ENCODE data around the gene TRIO.

Gene TRIO

GRCh38 chr5:14465116-14465515 lies 322.0 kb downstream of the TRIO start:
- no peaks in the 10 kb centered on the region for H4K20me1 ChIP-seq (ENCODE audit: insufficient read depth, low read length)
- no peaks in the 10 kb centered on the region for H3F3A ChIP-seq (ENCODE audit: insufficient read depth, low read length)
- no peaks in the 10 kb centered on the region for H3K9me2 ChIP-seq (replicated peaks; ENCODE audit: insufficient read depth, low read length)
- no peak for TF ChIP-seq EZH2phosphoT487 (IDR thresholded peaks at IDR 0.05; ENCODE audit: low read length)
- TF ChIP-seq EZH2 (optimal IDR thresholded peaks at IDR 0.05; ENCODE audit: low read depth, low read length), result no peak
- TF ChIP-seq CTCF (IDR thresholded peaks at IDR 0.05; ENCODE audit: low read length), result no peak
- no peaks in the 10 kb centered on the region for H3K27me3 ChIP-seq (replicated peaks; ENCODE audit: insufficient read depth, low read length)
- H2AFZ ChIP-seq (ENCODE audit: low read length), result no peak overlapping the region
- no peak overlapping the region for H3K9ac ChIP-seq (ENCODE audit: low read length)
- H3K4me2 ChIP-seq (ENCODE audit: low read depth, low read length), result no peak overlapping the region
- H3K4me1 ChIP-seq (ENCODE audit: low read length), result no peaks in the 10 kb centered on the region
- no peak overlapping the region for H3K27ac ChIP-seq (ENCODE audit: low read length)
- H3K9me3 ChIP-seq (replicated peaks; ENCODE audit: insufficient read depth, low read length), result no peaks in the 10 kb centered on the region
- H3K36me3 ChIP-seq (replicated peaks; ENCODE audit: insufficient read depth, low read length), result no peaks in the 10 kb centered on the region
- no peaks in the 10 kb centered on the region for H3K79me2 ChIP-seq (ENCODE audit: low read length)
- H3K4me3 ChIP-seq (ENCODE audit: low read length), result no peak overlapping the region
- no peak for DNase-seq

GRCh38 chr5:14465776-14466175 lies 322.6 kb downstream of the TRIO start:
- Histone ChIP-seq H4K20me1 (ENCODE audit: insufficient read depth, low read length) (no peaks in the 10 kb centered on the region), H3K9me2 (replicated peaks; ENCODE audit: insufficient read depth, low read length) (no peaks in the 10 kb centered on the region), H3F3A (ENCODE audit: insufficient read depth, low read length) (no peaks in the 10 kb centered on the region), H3K27ac (ENCODE audit: low read length) (no peak overlapping the region), H3K9me3 (replicated peaks; ENCODE audit: insufficient read depth, low read length) (no peaks in the 10 kb centered on the region), H3K36me3 (replicated peaks; ENCODE audit: insufficient read depth, low read length) (no peaks in the 10 kb centered on the region), H3K4me3 (ENCODE audit: low read length) (no peak overlapping the region), H2AFZ (ENCODE audit: low read length) (no peak overlapping the region), H3K27me3 (replicated peaks; ENCODE audit: insufficient read depth, low read length) (no peaks in the 10 kb centered on the region), H3K4me2 (ENCODE audit: low read depth, low read length) (no peak overlapping the region), H3K4me1 (ENCODE audit: low read length) (no peaks in the 10 kb centered on the region), H3K9ac (ENCODE audit: low read length) (no peak overlapping the region), H3K79me2 (ENCODE audit: low read length) (no peaks in the 10 kb centered on the region)
- no peak for TF ChIP-seq EZH2 (optimal IDR thresholded peaks at IDR 0.05; ENCODE audit: low read depth, low read length)
- TF ChIP-seq CTCF (IDR thresholded peaks at IDR 0.05; ENCODE audit: low read length), result no peak
- no peak for TF ChIP-seq EZH2phosphoT487 (IDR thresholded peaks at IDR 0.05; ENCODE audit: low read length)
- no peak for DNase-seq

- Histone ChIP-seq H3K4me2 (ENCODE audit: low read depth, low read length) (no peak overlapping the region), H3K4me3 (ENCODE audit: low read length) (no peak overlapping the region), H3K9ac (ENCODE audit: low read length) (no peak overlapping the region), H3K79me2 (ENCODE audit: low read length) (no peaks in the 10 kb centered on the region), H3K27ac (ENCODE audit: low read length) (no peak overlapping the region), H3K4me1 (ENCODE audit: low read length) (no peaks in the 10 kb centered on the region), H3F3A (ENCODE audit: insufficient read depth, low read length) (no peaks in the 10 kb centered on the region), H3K27me3 (replicated peaks; ENCODE audit: insufficient read depth, low read length) (no peaks in the 10 kb centered on the region), H3K9me3 (replicated peaks; ENCODE audit: insufficient read depth, low read length) (no peaks in the 10 kb centered on the region), H4K20me1 (ENCODE audit: insufficient read depth, low read length) (no peaks in the 10 kb centered on the region), H3K36me3 (replicated peaks; ENCODE audit: insufficient read depth, low read length) (no peaks in the 10 kb centered on the region), H2AFZ (ENCODE audit: low read length) (no peak overlapping the region), H3K9me2 (replicated peaks; ENCODE audit: insufficient read depth, low read length) (no peaks in the 10 kb centered on the region)
- DNase-seq, result no peak
- no peak for TF ChIP-seq EZH2 (optimal IDR thresholded peaks at IDR 0.05; ENCODE audit: low read depth, low read length)
- TF ChIP-seq CTCF (IDR thresholded peaks at IDR 0.05; ENCODE audit: low read length), result no peak
- TF ChIP-seq EZH2phosphoT487 (IDR thresholded peaks at IDR 0.05; ENCODE audit: low read length), result no peak
Observed at GRCh38 chr5:14467251-14467650, 324.1 kb downstream of the TRIO start.
